Measurements from ENCODE around the gene FYN.

DNA sequence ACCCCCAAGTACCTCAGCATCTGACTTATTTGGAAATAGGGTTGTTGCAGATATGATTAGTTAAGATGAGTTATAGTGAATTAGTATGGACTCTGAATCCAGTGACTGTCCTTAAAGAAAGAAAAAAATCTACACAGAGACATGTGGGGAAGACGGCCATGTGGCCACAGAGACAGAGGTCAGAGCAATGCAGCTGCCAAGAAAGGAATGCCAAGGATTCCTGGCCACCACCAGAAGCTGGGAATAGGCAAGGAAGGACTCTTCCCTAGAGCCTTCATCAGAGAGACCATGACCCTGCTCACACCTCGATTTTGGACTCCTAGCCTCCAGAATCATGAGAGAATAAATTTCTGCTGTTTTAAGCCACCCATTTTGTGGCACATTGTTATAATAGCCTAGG, 81.8 kb downstream of the FYN start:
- TF ChIP-seq, protein P1, sequence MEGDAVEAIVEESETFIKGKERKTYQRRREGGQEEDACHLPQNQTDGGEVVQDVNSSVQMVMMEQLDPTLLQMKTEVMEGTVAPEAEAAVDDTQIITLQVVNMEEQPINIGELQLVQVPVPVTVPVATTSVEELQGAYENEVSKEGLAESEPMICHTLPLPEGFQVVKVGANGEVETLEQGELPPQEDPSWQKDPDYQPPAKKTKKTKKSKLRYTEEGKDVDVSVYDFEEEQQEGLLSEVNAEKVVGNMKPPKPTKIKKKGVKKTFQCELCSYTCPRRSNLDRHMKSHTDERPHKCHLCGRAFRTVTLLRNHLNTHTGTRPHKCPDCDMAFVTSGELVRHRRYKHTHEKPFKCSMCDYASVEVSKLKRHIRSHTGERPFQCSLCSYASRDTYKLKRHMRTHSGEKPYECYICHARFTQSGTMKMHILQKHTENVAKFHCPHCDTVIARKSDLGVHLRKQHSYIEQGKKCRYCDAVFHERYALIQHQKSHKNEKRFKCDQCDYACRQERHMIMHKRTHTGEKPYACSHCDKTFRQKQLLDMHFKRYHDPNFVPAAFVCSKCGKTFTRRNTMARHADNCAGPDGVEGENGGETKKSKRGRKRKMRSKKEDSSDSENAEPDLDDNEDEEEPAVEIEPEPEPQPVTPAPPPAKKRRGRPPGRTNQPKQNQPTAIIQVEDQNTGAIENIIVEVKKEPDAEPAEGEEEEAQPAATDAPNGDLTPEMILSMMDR (conservative IDR thresholded peaks at IDR 0.05): no peak
- TF ChIP-seq ZFX (IDR thresholded peaks at IDR 0.05): no peak

Measured in C4-2B (cell line).